Ovary (tissue), 3 donors: ENCODE measurements around the gene FBXO17.

ENCODE experiments used
- EP300 ChIP-seq: sonication (generic); formaldehyde crosslinking; IDR thresholded peaks from one replicate; pipeline ENCODE4 v1.6.1; 2017; ENCODE audit warnings: antibody characterized with exemption
- TF ChIP-seq, protein P1 (sequence below), 3 donors: fragments of 450-650 bp in 2 of 3; fragments of 200-600 bp in 1 of 3; IDR thresholded peaks; one replicate each; pipeline versions ENCODE4 v1.5.1 to v1.8.0; 2016 to 2022; ENCODE audit warnings: antibody characterized with exemption in 3 of 3, mild to moderate bottlenecking in 1 of 3
- donor health status: DM: no; HTN: no; CAD: no.

DNA sequence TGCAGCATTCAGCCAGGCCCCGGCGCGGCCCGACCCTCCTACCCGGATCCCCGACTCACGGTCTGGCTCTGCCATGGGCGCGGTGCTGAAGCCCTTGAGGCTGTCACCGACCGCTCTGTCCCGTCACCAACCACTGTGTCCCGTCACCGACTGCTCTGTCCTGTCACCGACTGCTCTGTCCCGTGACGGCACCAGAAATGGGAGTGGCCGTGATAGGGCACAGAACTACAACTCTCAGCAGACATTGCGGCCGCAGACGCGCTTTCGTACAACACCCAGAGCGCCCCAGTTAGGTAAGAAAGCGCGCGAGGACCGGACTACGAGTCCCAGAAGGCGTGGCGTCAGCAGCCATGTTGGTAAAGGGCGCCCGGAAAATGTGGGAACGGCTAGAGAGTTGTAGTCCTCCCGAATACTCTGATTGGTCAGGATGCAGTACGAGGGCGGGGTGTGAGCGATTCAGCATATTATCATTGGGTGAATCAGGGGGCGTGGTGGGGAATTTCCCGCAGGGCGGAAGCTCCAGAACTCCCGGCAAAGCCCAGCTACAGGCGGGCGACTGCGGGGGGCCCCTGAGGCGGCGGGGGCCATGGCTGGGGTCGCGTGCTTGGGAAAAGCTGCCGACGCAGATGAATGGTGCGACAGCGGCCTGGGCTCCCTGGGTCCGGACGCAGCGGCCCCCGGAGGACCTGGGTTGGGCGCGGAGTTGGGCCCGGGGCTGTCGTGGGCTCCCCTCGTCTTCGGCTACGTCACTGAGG, 75.9 kb downstream of the FBXO17 start, which contains the start of the genes NFKBIB and SIRT2:
- TF ChIP-seq, protein P1, sequence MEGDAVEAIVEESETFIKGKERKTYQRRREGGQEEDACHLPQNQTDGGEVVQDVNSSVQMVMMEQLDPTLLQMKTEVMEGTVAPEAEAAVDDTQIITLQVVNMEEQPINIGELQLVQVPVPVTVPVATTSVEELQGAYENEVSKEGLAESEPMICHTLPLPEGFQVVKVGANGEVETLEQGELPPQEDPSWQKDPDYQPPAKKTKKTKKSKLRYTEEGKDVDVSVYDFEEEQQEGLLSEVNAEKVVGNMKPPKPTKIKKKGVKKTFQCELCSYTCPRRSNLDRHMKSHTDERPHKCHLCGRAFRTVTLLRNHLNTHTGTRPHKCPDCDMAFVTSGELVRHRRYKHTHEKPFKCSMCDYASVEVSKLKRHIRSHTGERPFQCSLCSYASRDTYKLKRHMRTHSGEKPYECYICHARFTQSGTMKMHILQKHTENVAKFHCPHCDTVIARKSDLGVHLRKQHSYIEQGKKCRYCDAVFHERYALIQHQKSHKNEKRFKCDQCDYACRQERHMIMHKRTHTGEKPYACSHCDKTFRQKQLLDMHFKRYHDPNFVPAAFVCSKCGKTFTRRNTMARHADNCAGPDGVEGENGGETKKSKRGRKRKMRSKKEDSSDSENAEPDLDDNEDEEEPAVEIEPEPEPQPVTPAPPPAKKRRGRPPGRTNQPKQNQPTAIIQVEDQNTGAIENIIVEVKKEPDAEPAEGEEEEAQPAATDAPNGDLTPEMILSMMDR (IDR thresholded peaks at IDR 0.05): peak in 1 of 3 donors; percentile 7
- peak; percentile 59 for TF ChIP-seq EP300
